Adipocyte (in vitro differentiated cells): Measurements from ENCODE around the gene NAIP.
"Not testable (repeated sequence)": the region's sequence is repeated elsewhere in the genome, so short reads cannot be mapped to it uniquely, and the experiment has no call there.

Experiments
- DNase-seq: peaks from one replicate; pipeline ENCODE4 v3.0.0-alpha.2; 2015; ENCODE audit warnings: low read depth
- H3K27me3 ChIP-seq: replicated peaks from 2 replicates; pipeline ENCODE4 v1.7.0; 2013; ENCODE audit warnings: mild to moderate bottlenecking, low read length, moderate library complexity; ENCODE audit not compliant: control insufficient read depth, insufficient read depth
- H3K36me3 ChIP-seq: 2 replicates; pipeline ENCODE4 v1.7.0; 2013; ENCODE audit warnings: low read length, mild to moderate bottlenecking, moderate library complexity; ENCODE audit not compliant: control insufficient read depth, insufficient read depth, severe bottlenecking
- H3K4me1 ChIP-seq: 2 replicates; pipeline ENCODE4 v1.7.0; 2013; ENCODE audit warnings: mild to moderate bottlenecking, low read length, moderate library complexity; ENCODE audit not compliant: control insufficient read depth, insufficient read depth
- H3K4me3 ChIP-seq: 2 replicates; pipeline ENCODE4 v1.7.0; 2013; ENCODE audit warnings: mild to moderate bottlenecking, low read length, moderate library complexity
- H3K9ac ChIP-seq: 2 replicates; pipeline ENCODE4 v1.7.0; 2013; ENCODE audit warnings: mild to moderate bottlenecking, low read length, moderate library complexity
- H3K9me3 ChIP-seq: 2 replicates; pipeline ENCODE4 v1.7.0; 2013; ENCODE audit warnings: mild to moderate bottlenecking, low read length, moderate library complexity; ENCODE audit not compliant: control insufficient read depth

Gene NAIP, protein sequence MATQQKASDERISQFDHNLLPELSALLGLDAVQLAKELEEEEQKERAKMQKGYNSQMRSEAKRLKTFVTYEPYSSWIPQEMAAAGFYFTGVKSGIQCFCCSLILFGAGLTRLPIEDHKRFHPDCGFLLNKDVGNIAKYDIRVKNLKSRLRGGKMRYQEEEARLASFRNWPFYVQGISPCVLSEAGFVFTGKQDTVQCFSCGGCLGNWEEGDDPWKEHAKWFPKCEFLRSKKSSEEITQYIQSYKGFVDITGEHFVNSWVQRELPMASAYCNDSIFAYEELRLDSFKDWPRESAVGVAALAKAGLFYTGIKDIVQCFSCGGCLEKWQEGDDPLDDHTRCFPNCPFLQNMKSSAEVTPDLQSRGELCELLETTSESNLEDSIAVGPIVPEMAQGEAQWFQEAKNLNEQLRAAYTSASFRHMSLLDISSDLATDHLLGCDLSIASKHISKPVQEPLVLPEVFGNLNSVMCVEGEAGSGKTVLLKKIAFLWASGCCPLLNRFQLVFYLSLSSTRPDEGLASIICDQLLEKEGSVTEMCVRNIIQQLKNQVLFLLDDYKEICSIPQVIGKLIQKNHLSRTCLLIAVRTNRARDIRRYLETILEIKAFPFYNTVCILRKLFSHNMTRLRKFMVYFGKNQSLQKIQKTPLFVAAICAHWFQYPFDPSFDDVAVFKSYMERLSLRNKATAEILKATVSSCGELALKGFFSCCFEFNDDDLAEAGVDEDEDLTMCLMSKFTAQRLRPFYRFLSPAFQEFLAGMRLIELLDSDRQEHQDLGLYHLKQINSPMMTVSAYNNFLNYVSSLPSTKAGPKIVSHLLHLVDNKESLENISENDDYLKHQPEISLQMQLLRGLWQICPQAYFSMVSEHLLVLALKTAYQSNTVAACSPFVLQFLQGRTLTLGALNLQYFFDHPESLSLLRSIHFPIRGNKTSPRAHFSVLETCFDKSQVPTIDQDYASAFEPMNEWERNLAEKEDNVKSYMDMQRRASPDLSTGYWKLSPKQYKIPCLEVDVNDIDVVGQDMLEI (N-terminal part only)

DNA sequence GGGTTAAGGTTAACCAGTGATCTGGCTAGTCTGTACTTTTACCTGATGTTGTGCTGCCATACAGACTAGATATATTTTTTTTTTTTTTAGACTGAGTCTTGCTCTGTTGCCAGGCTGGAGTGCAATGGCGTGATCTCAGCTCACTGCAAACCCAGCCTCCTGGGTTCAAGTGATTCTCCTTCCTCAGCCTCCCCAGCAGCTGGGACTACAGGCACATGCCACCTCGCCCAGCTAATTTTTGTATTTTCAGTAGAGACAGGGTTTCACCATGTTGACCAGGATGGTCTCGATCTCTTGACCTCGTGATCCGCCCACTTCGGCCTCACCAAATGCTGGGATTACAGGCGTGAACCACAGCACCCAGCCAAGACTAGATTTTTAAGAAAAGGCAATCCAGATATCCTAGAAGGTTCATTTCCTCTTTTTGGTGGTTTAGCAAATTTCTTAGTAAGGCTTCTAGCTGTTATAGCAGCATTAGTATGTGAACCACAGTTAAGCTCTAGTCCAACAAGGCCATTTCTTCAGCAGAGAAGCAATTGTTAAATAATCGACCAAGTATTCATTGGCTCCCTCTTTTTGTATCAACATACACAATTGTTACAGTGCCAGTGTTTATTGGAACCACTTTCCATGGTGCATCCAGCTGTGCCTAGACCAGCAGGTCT, at the start of gene NAIP:
Gene NAIP (minus strand): TSS at position 51 of the 665 bp plus-strand sequence. CDS start 12,424 bp downstream, outside the sequence.
- H3K36me3 ChIP-seq, H3K4me1 ChIP-seq, DNase-seq, H3K4me3 ChIP-seq, H3K27me3 ChIP-seq, H3K9ac ChIP-seq, H3K9me3 ChIP-seq: not testable (repeated sequence)

DNA sequence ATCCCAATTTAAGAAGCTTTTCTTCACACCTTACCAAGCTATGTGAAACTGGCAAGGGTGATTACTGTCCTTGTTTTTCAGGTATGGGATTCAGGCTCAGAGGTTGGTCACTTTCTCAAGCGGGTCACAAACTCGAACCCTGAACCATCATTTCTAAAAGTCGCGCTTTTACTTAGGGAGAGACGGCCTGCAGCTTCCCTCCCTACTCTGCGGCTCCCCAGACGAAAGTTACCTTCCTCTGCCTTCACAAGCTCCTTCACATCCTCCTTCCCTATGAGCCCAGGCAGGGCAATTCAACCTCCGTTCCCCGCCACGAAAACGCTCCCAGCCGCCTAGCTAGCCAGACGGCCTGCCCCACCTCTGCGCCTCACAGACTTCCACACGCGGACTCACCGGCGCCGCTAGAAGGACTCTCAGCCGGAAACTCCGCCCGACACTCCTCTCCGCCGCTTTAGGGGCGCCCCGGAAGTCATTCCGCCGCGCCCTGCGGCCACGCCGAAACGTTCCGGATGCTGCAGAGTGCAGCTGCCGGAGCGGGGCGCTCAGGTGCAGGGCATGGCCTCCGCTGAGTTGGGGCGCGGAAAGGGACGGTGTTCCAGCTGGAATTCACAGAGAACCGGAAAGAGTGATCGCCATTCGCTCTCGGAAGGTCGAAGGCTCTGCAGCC, 42.3 kb upstream of the NAIP start, which contains the start of gene GTF2H2:
Gene GTF2H2 (minus strand): TSS at position 415 of the 667 bp plus-strand sequence. CDS start 4,913 bp downstream, outside the sequence.
- not testable (repeated sequence) for H3K4me1 ChIP-seq, H3K4me3 ChIP-seq, H3K9me3 ChIP-seq, H3K36me3 ChIP-seq, H3K9ac ChIP-seq, H3K27me3 ChIP-seq, DNase-seq

DNA sequence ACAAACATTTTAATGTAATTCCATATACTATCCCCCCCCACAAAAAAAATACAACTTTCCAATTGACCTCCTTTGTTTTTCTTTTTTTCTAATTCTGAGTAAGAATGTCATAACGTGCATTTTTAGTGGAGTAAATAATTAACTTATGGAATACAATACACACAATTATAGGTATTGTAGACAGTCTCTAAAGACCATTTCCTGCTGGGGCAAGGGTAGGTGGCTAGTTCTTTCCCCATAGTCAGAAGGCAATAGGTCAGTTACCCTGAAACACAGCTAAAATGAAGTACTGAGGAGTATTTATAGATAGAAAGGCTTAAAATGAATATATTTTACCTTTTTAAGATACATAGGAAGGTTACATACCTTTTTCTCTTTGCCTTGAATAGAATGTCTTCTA, 36.2 kb upstream of the NAIP start:
- H3K36me3 ChIP-seq, H3K4me3 ChIP-seq, H3K4me1 ChIP-seq, H3K9me3 ChIP-seq, H3K9ac ChIP-seq, H3K27me3 ChIP-seq, DNase-seq: not testable (repeated sequence)

DNA sequence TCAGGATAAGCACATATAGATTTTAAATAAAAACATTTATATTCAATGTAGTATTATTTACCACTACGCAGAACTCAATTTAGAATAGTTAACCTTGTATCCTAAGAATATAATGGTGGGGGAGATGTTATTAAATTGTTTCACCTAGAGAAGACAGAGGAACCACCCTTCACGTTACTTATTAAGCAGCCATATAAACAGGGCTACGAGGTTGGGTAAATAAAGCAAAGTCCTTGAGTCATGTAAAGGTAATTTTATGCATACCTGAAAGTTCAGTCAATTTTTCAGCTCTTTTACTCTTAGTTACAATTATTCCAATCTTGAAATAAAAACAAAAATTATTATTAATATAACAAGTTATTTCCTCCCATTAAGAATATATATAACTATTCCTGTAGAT, 34.3 kb upstream of the NAIP start:
- not testable (repeated sequence) for H3K4me1 ChIP-seq, H3K9me3 ChIP-seq, H3K27me3 ChIP-seq, H3K36me3 ChIP-seq, H3K9ac ChIP-seq, H3K4me3 ChIP-seq, DNase-seq

DNA sequence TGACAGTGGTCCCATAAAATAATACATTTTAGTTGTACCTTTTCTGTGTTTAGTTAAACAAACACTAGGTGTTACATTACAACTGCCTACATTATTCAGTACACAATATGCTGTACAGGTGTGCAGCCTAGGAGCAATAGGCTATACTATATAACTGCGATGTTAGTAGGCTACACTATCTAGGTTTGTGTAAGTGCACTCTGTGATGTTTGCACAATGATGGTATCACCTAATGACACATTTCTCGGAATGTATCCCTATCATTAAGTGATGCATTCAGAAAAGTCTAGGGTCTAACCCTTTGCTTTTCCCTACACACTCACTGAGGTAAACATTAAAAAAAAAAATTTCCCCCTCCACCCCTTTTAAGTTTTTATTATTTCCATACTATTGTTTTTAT, 19.7 kb upstream of the NAIP start:
- H3K4me1 ChIP-seq, DNase-seq, H3K4me3 ChIP-seq, H3K9me3 ChIP-seq, H3K9ac ChIP-seq, H3K36me3 ChIP-seq, H3K27me3 ChIP-seq: not testable (repeated sequence)

DNA sequence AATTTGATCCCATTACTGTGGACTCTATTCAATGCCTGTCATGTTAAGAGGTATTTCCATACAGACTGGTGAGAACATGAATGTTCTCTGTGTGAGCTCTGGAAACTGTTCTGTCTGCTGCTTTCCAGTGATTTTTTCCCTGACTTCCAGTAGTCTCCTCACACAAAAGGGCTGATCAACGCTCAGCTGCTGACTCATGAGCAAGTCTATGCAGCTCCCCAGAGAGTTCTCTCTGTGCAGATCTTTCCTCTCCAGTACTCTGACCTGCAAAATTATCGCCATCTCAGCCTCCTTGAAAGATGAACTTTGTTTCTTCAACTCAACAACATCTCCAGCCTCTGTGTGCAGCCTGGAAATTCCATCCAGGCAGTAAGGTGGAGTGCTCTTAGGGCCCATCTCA, 19.0 kb upstream of the NAIP start:
- not testable (repeated sequence) for DNase-seq, H3K27me3 ChIP-seq, H3K4me1 ChIP-seq, H3K4me3 ChIP-seq, H3K9me3 ChIP-seq, H3K9ac ChIP-seq, H3K36me3 ChIP-seq

DNA sequence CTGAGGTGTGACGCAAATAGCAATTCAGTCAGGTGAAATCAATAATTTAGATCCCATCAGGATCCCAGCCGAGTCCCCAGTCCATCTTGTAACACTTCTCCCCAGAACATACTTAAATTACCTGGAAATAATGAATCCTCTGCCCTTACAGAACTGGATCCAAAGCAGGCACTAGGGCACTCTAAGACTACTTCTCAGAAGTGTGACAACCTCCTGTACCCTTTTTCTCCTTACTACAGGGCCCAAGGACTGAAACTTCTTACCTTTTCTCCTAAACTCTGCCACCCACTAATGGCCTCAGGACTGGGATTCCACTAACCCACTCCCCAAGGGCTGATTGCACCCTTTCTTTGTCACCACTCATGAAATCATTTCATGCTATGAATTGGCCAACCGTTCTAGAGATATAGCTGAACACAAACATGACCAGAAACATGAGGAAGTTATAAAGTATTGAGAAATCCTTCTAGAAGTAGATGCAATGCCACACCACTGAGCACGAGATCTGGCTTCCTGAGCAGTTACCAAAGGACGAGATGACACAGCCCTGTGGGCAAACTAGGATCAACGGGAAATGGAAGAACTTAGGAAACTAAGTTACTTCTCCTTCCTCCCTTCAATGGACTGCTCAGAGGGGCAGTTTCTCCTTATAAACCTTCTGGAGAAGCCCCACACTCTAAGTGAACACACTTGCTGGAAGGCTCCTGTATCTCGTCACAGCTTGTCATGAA, 6.1 kb upstream of the NAIP start:
- not testable (repeated sequence) for H3K36me3 ChIP-seq, H3K9me3 ChIP-seq, H3K9ac ChIP-seq, H3K4me3 ChIP-seq, DNase-seq, H3K27me3 ChIP-seq, H3K4me1 ChIP-seq

DNA sequence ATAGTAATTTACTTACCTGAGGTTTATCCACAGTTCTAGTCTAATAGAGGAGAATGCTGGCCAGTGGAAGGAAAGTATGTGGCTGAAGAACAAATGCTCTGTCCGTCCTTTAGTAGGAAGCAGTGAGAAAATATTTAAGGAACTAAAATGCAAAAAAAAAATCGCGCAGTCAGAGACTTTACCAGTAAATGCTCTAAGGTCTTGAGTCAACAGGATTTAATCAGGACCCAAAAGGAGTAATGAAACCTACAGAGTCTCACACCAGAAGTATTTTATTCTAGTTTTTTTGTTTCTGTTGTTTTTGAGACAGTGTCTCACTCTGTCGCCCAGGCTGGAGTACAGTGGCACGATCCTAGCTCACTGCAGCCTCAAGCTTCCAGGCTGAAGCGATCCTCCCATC, 4.5 kb downstream of the NAIP start:
- not testable (repeated sequence) for H3K9me3 ChIP-seq, H3K36me3 ChIP-seq, H3K4me3 ChIP-seq, H3K27me3 ChIP-seq, H3K4me1 ChIP-seq, H3K9ac ChIP-seq, DNase-seq

DNA sequence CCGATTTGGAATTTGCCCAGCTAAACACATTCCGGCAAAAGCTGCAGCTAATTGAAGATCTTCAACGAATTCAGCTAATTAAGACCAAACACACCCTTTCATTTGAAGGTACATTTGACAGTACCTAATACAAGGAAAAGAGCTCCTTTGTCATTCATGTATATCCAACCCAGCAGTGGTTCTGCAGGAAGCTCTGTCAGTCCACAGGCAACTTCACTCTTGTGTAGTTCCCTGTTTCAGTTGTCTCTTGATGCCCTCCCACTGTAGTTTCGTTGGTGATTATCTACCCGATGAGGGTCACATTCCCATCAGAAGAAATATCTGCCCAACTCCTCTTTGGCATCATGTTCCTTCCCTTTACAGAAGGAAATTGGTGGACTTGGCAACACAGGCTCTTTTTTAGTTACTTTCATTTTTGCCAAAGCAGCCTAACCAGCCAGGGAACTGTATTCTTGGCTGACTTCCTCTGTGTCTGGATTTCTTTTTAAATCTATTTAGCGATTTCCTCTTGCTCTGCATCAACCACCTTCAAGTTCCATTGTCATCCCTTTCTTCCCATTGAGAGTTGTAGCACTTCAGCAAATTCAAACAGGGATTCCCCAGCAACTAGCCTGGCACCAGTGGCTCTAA, 6.6 kb downstream of the NAIP start:
- H3K27me3 ChIP-seq, H3K36me3 ChIP-seq, H3K4me3 ChIP-seq, H3K9ac ChIP-seq, H3K4me1 ChIP-seq, DNase-seq, H3K9me3 ChIP-seq: not testable (repeated sequence)

DNA sequence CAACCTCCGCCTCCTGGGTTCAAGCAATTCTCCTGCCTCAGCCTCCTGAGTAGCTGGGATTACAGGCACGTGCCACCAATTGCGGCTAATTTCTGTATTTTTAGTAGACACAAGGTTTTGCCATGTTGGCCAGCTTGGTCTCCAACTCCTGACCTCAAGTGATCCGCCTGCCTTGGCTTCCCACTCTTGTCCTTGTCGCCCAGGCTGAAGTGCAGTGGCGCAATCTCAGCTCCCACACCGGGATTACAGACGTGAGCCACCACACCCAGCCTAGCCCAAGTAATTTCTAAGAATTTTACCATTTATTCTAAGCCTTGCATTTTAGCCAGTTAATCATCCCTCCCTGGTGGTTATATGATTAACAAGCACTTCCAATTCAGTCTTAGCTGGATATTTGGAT, 11.0 kb downstream of the NAIP start:
- Histone ChIP-seq H3K36me3 (no peaks in the 10 kb centered on the region), H3K9me3 (no peaks in the 10 kb centered on the region), H3K9ac (no peak overlapping the region), H3K4me3 (no peak overlapping the region), H3K27me3 (no peaks in the 10 kb centered on the region), H3K4me1 (no peaks in the 10 kb centered on the region)
- DNase-seq = no peak
